PC-9 (cell line): ENCODE data around the gene FAM131B.

Experiments used
- CTCF ChIP-seq: fragments of 200-600 bp; sonication (generic); conservative IDR thresholded peaks from 2 replicates; pipeline ENCODE4 v1.6.1; 2017; ENCODE audit warnings: mixed run types, antibody characterized with exemption, mild to moderate bottlenecking, moderate library complexity
- EZH2 ChIP-seq: fragments of 200-600 bp; sonication (generic); IDR thresholded peaks from 2 replicates; pipeline ENCODE4 v1.8.0; 2017; ENCODE audit warnings: antibody characterized with exemption, low read depth

- TF ChIP-seq CTCF (no peak), EZH2 (no peak)
These were observed 43.5 kb upstream of the FAM131B start for GRCh38 chr7:143406002-143406357.
